Right lobe of liver (tissue), 6 donors: ENCODE measurements around the gene MORC2. TPM values are rescaled to one million over a fixed set of nuclear protein-coding genes. Genes with fewer than 3 reads are reported as not detected.

ENCODE experiments used
- ATAC-seq, 4 donors: fragments of 200-7000 bp; cut with Tn5 transposase; one replicate each; pipeline ENCODE4 v1.9.1; 2020; ENCODE audit warnings: mild to moderate bottlenecking in 4 of 4, moderate library complexity in 4 of 4
- DNase-seq, 3 donors: peaks; one replicate each; pipeline ENCODE4 v3.0.0-alpha.2; 2020
- H3K27ac ChIP-seq, 3 donors: fragments of 200-600 bp; one replicate each; pipeline ENCODE4 v1.8.0; 2022
- H3K27me3 ChIP-seq, 2 donors: fragments of 200-600 bp; one replicate each; pipeline ENCODE4 v1.8.0; 2022
- H3K36me3 ChIP-seq, 4 donors: fragments of 200-600 bp; sonication (generic) in 1 of 4; one replicate each; pipeline versions ENCODE4 v1.5.1 to v1.8.0; 2017 to 2022; ENCODE audit warnings: control low read depth in 1 of 4
- H3K4me1 ChIP-seq, 4 donors: fragments of 200-600 bp; sonication (generic) in 1 of 4; one replicate each; pipeline versions ENCODE4 v1.5.1 to v1.8.0; 2017 to 2022; ENCODE audit warnings: control low read depth in 1 of 4
- H3K4me3 ChIP-seq, 3 donors: fragments of 200-600 bp; one replicate each; pipeline ENCODE4 v1.8.0; 2022
- H3K9me3 ChIP-seq, 4 donors: fragments of 200-600 bp; sonication (generic) in 1 of 4; one replicate each; pipeline versions ENCODE4 v1.5.1 to v1.8.0; 2017 to 2022; ENCODE audit warnings: control low read depth in 1 of 4
- POLR2A ChIP-seq: fragments of 450-650 bp; IDR thresholded peaks from one replicate; pipeline ENCODE4 v1.6.1; 2017; ENCODE audit warnings: antibody characterized with exemption, mild to moderate bottlenecking
- WGBS: methylation state at CpG from one replicate; pipeline ENCODE4 v1.1.6; 2018; ENCODE audit warnings: low coverage, low lambda C conversion rate; ENCODE audit not compliant: insufficient coverage; ENCODE audit errors: missing lambda C conversion rate; 5-methylcytosine and 5-hydroxymethylcytosine counted together
- intact Hi-C, 2 donors: fragments of 100-400 bp; cut with DNase I; formaldehyde crosslinking; loops; one replicate each; pipeline versions ENCODE4 v1.11.2 to v1.14.1; 2022
- small RNA-seq, 2 experiments: library from RNA; depleted of rRNA; stranded (forward); fragments of <200 nt; gene quantifications; one replicate each; pipeline ENCODE3, GENCODE V24; 2016
- total RNA-seq, 6 experiments: library from RNA; depleted of rRNA in 2 of 6; stranded (reverse); fragments of >200 nt in 2 of 6; fragmentation: NEBNext Ultra II Directional in 3 of 6; extraction: Animal tissue kit (Norgen Biotek cat#: 25700) in 3 of 6; gene quantifications; one replicate each; pipeline versions ENCODE4 v1.1.0 to v1.2.4, GENCODE V29; 2016 to 2023
- TF ChIP-seq, protein P1 (sequence below), 4 donors: fragments of 200-600 bp in 3 of 4; fragments of 450-650 bp in 1 of 4; IDR thresholded peaks; one replicate each; pipeline versions ENCODE4 v1.5.1 to v1.8.0; 2016 to 2022; ENCODE audit warnings: antibody characterized with exemption in 4 of 4, mild to moderate bottlenecking in 2 of 4
- donor health status: DM: no; HTN: yes; CAD: no.
- donor health status: DM: no; HTN: no; CAD: no.
- donor health status: DM: no; HTN: no; CAD: no.
- donor health status: DM: no; HTN: yes; CAD: no.
- donor health status: DM: no; HTN: yes; CAD: no.

MORC2 gene
- total RNA-seq, 6 experiments from 2014 or later: 7.0 to 15.6 (median 10.8) TPM

GRCh38 chr22:30875481-30876215, 92.9 kb downstream of the MORC2 start:
- peak in 1 of 4 donors; percentile 50 for ATAC-seq
- H3K27me3 ChIP-seq: no peaks in the 10 kb centered on the region
- no peak overlapping the region for H3K27ac ChIP-seq
- no peak overlapping the region for H3K4me3 ChIP-seq
- H3K9me3 ChIP-seq: no peaks in the 10 kb centered on the region
- no peaks in the 10 kb centered on the region for H3K36me3 ChIP-seq
- whole genome bisulfite sequencing: 90% methylated on average over 7 of the region's 17 CpGs
- no peaks in the 10 kb centered on the region for H3K4me1 ChIP-seq
- TF ChIP-seq, protein P1, sequence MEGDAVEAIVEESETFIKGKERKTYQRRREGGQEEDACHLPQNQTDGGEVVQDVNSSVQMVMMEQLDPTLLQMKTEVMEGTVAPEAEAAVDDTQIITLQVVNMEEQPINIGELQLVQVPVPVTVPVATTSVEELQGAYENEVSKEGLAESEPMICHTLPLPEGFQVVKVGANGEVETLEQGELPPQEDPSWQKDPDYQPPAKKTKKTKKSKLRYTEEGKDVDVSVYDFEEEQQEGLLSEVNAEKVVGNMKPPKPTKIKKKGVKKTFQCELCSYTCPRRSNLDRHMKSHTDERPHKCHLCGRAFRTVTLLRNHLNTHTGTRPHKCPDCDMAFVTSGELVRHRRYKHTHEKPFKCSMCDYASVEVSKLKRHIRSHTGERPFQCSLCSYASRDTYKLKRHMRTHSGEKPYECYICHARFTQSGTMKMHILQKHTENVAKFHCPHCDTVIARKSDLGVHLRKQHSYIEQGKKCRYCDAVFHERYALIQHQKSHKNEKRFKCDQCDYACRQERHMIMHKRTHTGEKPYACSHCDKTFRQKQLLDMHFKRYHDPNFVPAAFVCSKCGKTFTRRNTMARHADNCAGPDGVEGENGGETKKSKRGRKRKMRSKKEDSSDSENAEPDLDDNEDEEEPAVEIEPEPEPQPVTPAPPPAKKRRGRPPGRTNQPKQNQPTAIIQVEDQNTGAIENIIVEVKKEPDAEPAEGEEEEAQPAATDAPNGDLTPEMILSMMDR (IDR thresholded peaks at IDR 0.05): no peak
- no peak for TF ChIP-seq POLR2A
- peak in 2 of 3 donors; percentile 37 to 55 for DNase-seq
- intact Hi-C loops: no loop called here

Small RNA genes lying within 50 kb of the gene (small RNA-seq; reads per million reads assigned to genes)
- 0 reads per million in 2 experiments for gene RF01892

Other genes starting within 250 kb of the MORC2 start
- 10 to 100 TPM; 20.0 to 28.1 (median 22.7) TPM for gene TUG1, start 491 bp upstream of the MORC2 start, total RNA-seq
- 10 to 100 TPM; 16.9 to 54.1 (median 24.3) TPM for gene SMTN, start 112.5 kb upstream of the MORC2 start, total RNA-seq
- 10 to 100 TPM in 3 of 6 experiments, 1 to 10 TPM in 3; 4.7 to 52.0 (median 9.4) TPM for gene SELENOM, start 138.8 kb upstream of the MORC2 start, total RNA-seq
- under 1 TPM in 4 of 6 experiments, not detected in 2; 0.12 to 0.49 (median 0.26) TPM for gene INPP5J, start 154.2 kb upstream of the MORC2 start, total RNA-seq
- gene PLA2G3, start 171.7 kb upstream of the MORC2 start, total RNA-seq: not detected
- 10 to 100 TPM; 28.7 to 40.8 (median 37.4) TPM for gene RNF185, start 191.4 kb upstream of the MORC2 start, total RNA-seq
- 10 to 100 TPM in 4 of 6 experiments, 1 to 10 TPM in 2; 6.3 to 47.9 (median 19.6) TPM for gene LIMK2, start 243.5 kb upstream of the MORC2 start, total RNA-seq